HepG2 (cell line): ENCODE data around the gene TJP1. TPM values are rescaled to one million over a fixed set of nuclear protein-coding genes. Genes with fewer than 3 reads are reported as not detected.

Source experiments
- ATAC-seq: fragments of 200-7000 bp; cut with Tn5 transposase; 3 replicates; pipeline ENCODE4 v1.9.1; 2020; ENCODE audit warnings: mild to moderate bottlenecking, moderate library complexity
- BruUV-seq: library from RNA; stranded (reverse); fragments of 400-500 nt; replicated peaks from 2 replicates; lab custom pipeline; 2021; lab: Mats Ljungman, UMichigan
- CTCF ChIA-PET: fragments of 300-600 bp; formaldehyde crosslinking; extraction: SDS; loops from one replicate; lab custom pipeline; 2021; ENCODE audit warnings: low total read pairs, inconsistent platforms, low intra/inter-chr PET ratio; lab: Yijun Ruan, JAX
- POLR2A ChIA-PET: fragments of 350-600 bp; sonication (Branson Sonifier 250); formaldehyde crosslinking; loops from one replicate; lab custom pipeline; 2020; ENCODE audit warnings: antibody characterized with exemption, inconsistent platforms; lab: Yijun Ruan, JAX
- DNase-seq: peaks from one replicate; pipeline ENCODE4 v3.0.0-alpha.2; 2015; ENCODE audit warnings: low spot score
- FAIRE-seq: peaks from 3 replicates; lab custom pipeline; 2011; peaks lifted over from hg19 to GRCh38; lab: Jason Lieb, UNC
- H2AFZ ChIP-seq: one replicate; pipeline ENCODE4 v1.6.1; 2011; ENCODE audit warnings: low read length, inconsistent platforms
- H3K27ac ChIP-seq: fragments of 300-600 bp; 3 replicates; pipeline ENCODE4 v1.8.0; 2011; ENCODE audit warnings: mixed run types, mild to moderate bottlenecking, mixed read lengths, low read length, inconsistent platforms; ENCODE audit not compliant: insufficient read depth; ENCODE audit errors: extremely low read length
- H3K27me3 ChIP-seq, 2 experiments: fragments of 200-600 bp in 1 of 2; 2 replicates in 1 of 2; 3 replicates in 1 of 2; pipeline versions ENCODE4 v1.6.0 to v1.8.0; 2011; ENCODE audit warnings: low read length in 2 of 2, mild to moderate bottlenecking in 2 of 2, moderate library complexity in 2 of 2, inconsistent platforms in 1 of 2; ENCODE audit not compliant: insufficient read depth in 2 of 2, control insufficient read depth in 1 of 2
- H3K36me3 ChIP-seq, 2 experiments: fragments of 200-600 bp in 1 of 2; replicated peaks in 1 of 2; 2 replicates in 1 of 2; 3 replicates in 1 of 2; pipeline versions ENCODE4 v1.5.1 to v1.8.0; 2011; ENCODE audit warnings: low read length in 2 of 2, inconsistent platforms in 1 of 2; ENCODE audit not compliant: insufficient read depth in 2 of 2, control insufficient read depth in 1 of 2
- H3K4me1 ChIP-seq: 2 replicates; pipeline ENCODE4 v1.5.1; 2012; ENCODE audit warnings: low read length, inconsistent platforms; ENCODE audit not compliant: insufficient read depth
- H3K4me2 ChIP-seq: 2 replicates; pipeline ENCODE4 v1.6.0; 2011; ENCODE audit warnings: low read depth, low read length, inconsistent platforms
- H3K4me3 ChIP-seq, 3 experiments: fragments of 200-600 bp in 1 of 3; sonication (generic), shearing (Covaris generic) in 1 of 3; replicated peaks in 1 of 3; 2 replicates each; pipeline ENCODE4 v1.5.1; 2011 to 2016; ENCODE audit warnings: low read length in 3 of 3, inconsistent platforms in 2 of 3, low read depth in 2 of 3, mild to moderate bottlenecking in 2 of 3, control low read depth in 1 of 3, mixed read lengths in 1 of 3; ENCODE audit not compliant: insufficient read depth in 1 of 3
- H3K79me2 ChIP-seq: one replicate; pipeline ENCODE4 v1.6.1; 2011; ENCODE audit warnings: low read length, inconsistent platforms; ENCODE audit not compliant: insufficient read depth
- H3K9ac ChIP-seq: 2 replicates; pipeline ENCODE4 v1.6.0; 2011; ENCODE audit warnings: mild to moderate bottlenecking, low read depth, low read length, inconsistent platforms; ENCODE audit not compliant: insufficient read depth
- H3K9me3 ChIP-seq: 2 replicates; pipeline ENCODE4 v1.5.1; 2012; ENCODE audit warnings: mild to moderate bottlenecking, low read length
- H4K20me1 ChIP-seq: 2 replicates; pipeline ENCODE4 v1.6.0; 2011; ENCODE audit warnings: inconsistent platforms, mild to moderate bottlenecking, low read length, moderate library complexity; ENCODE audit not compliant: insufficient read depth
- AKAP8 ChIP-seq: sonication (generic); formaldehyde crosslinking; IDR thresholded peaks from 2 replicates; pipeline ENCODE4 v1.5.1; 2020; ENCODE audit warnings: mild to moderate bottlenecking, missing genetic modification reagents
- HNRNPL ChIP-seq: fragments of 200-400 bp; formaldehyde crosslinking; IDR thresholded peaks from 2 replicates; pipeline ENCODE4 v1.6.1; 2017; ENCODE audit warnings: mild to moderate bottlenecking, low read depth, low read length
- ZNF747 ChIP-seq: sonication (generic); formaldehyde crosslinking; IDR thresholded peaks from 2 replicates; pipeline ENCODE4 v1.8.1; 2023; ENCODE audit warnings: missing genetic modification reagents, mild to moderate bottlenecking, borderline replicate concordance
- ZNF780A ChIP-seq: sonication (generic); formaldehyde crosslinking; IDR thresholded peaks from 2 replicates; pipeline ENCODE4 v1.8.0; 2022; ENCODE audit warnings: mild to moderate bottlenecking, missing genetic modification reagents, moderate library complexity
- whole genome bisulfite sequencing: methylation state at CpG from one replicate; pipeline ENCODE4 v1.1.6; 2017; ENCODE audit warnings: low lambda C conversion rate; 5-methylcytosine and 5-hydroxymethylcytosine counted together
- in situ Hi-C: cut with HindIII; loops from 2 replicates; pipeline ENCODE4 v1.10.0; 2017; ENCODE audit warnings: low pct_unique_long_range_greater_than_20kb; ENCODE audit not compliant: extremely low pct_ligation_motif_present
- intact Hi-C: fragments of 100-400 bp; cut with micrococcal nuclease; formaldehyde crosslinking; loops from one replicate; pipeline ENCODE4 v1.10.0; 2022; ENCODE audit not compliant: unreplicated experiment
- polyA plus RNA-seq, 8 experiments: library from polyadenylated mRNA; depleted of rRNA in 3 of 8; stranded (reverse) in 7 of 8; unstranded in 1 of 8; fragments of >200 nt; fragmentation: Illumina TruSeq in 4 of 8; extraction: Trizol in 4 of 8; gene quantifications; 2 replicates each; pipeline versions ENCODE4 v1.2.1 to v1.2.3, GENCODE V29; 2011 to 2016; ENCODE audit warnings: low read depth in 4 of 8, missing spikeins in 1 of 8, mixed read lengths in 1 of 8; ENCODE audit not compliant: insufficient read depth in 1 of 8
- total RNA-seq, 5 experiments: library from RNA; depleted of rRNA; stranded (reverse); fragments of >200 nt; fragmentation: Illumina TruSeq; extraction: Trizol; gene quantifications; 2 replicates each; pipeline ENCODE4 v1.2.3, GENCODE V29; 2016; ENCODE audit warnings: low read depth in 1 of 5
- TF ChIP-seq, protein P1 (sequence below): sonication (generic); formaldehyde crosslinking; IDR thresholded peaks from 2 replicates; pipeline ENCODE4 v1.5.1; 2020; ENCODE audit warnings: mild to moderate bottlenecking, missing genetic modification reagents, moderate library complexity
- TF ChIP-seq, protein P2 (sequence below): IDR thresholded peaks from 2 replicates; pipeline ENCODE4 v1.6.1; 2016; ENCODE audit warnings: mild to moderate bottlenecking
- TF ChIP-seq, protein P3 (sequence below): sonication (generic); formaldehyde crosslinking; IDR thresholded peaks from 2 replicates; pipeline ENCODE4 v1.8.1; 2023; ENCODE audit warnings: mild to moderate bottlenecking, inconsistent platforms, moderate library complexity, missing genetic modification reagents, borderline replicate concordance

TJP1 gene
- total and polyA plus RNA-seq, 2 of the 13 experiments (the other 11 are each of a cell fraction or from before 2014, with no cell fraction given): 25.9 to 27.1 TPM

DNA sequence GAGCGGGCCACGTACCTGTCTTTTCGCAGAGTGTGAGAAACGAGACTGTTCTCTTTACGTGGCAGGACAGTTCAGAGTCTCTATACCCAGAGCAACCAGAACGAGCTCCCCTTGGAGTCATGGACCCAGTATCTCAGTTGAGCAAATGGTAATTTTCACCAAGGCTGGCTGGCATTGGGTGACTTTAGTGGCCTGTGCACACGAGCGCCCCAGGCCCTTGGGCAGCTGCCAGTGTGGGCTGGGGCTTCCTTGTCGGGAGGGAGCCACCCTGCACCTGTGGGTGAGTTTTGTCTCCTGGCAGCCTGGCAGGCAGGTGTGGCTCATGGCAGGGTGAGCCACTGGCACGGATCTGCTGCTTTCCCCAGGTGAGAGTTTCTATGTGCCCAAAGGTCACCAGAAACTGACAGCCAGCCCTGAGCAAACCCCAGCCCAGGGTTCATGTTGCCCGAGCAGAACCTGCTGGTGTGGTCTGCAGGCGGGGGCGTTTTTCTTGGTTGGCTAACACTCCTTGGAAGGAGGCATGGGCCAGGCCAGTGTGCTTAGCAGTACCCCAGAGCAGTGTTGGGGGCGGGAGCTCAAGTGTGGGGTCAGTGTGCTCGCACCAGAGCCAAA is 135.0 kb downstream of the TJP1 start:
- Histone ChIP-seq H3K27me3 (no peaks in the 10 kb centered on the region), H3K4me1 (peaks cover 22% of the 10 kb centered on the region), H3K9me3 (no peaks in the 10 kb centered on the region), H3K4me2 (peak overlapping the region; percentile 71), H3K36me3 (no peaks in the 10 kb centered on the region), H2AFZ (no peak overlapping the region), H3K4me3 (peak overlapping the region in 1 of 3 experiments; percentile 28; a peak in 1 of 6 replicates), H3K79me2 (no peaks in the 10 kb centered on the region), H4K20me1 (no peaks in the 10 kb centered on the region), H3K27ac (no peak overlapping the region), H3K9ac (no peak overlapping the region)
- 100% methylated on average over 1 of the region's 15 CpGs for WGBS
- intact Hi-C loops (no loop called here), in situ Hi-C loops (no loop called here)
- ATAC-seq (peak; percentile 51), FAIRE-seq (no peak), DNase-seq (no peak)
- POLR2A ChIA-PET: no interaction called here
- TF ChIP-seq, protein P1, sequence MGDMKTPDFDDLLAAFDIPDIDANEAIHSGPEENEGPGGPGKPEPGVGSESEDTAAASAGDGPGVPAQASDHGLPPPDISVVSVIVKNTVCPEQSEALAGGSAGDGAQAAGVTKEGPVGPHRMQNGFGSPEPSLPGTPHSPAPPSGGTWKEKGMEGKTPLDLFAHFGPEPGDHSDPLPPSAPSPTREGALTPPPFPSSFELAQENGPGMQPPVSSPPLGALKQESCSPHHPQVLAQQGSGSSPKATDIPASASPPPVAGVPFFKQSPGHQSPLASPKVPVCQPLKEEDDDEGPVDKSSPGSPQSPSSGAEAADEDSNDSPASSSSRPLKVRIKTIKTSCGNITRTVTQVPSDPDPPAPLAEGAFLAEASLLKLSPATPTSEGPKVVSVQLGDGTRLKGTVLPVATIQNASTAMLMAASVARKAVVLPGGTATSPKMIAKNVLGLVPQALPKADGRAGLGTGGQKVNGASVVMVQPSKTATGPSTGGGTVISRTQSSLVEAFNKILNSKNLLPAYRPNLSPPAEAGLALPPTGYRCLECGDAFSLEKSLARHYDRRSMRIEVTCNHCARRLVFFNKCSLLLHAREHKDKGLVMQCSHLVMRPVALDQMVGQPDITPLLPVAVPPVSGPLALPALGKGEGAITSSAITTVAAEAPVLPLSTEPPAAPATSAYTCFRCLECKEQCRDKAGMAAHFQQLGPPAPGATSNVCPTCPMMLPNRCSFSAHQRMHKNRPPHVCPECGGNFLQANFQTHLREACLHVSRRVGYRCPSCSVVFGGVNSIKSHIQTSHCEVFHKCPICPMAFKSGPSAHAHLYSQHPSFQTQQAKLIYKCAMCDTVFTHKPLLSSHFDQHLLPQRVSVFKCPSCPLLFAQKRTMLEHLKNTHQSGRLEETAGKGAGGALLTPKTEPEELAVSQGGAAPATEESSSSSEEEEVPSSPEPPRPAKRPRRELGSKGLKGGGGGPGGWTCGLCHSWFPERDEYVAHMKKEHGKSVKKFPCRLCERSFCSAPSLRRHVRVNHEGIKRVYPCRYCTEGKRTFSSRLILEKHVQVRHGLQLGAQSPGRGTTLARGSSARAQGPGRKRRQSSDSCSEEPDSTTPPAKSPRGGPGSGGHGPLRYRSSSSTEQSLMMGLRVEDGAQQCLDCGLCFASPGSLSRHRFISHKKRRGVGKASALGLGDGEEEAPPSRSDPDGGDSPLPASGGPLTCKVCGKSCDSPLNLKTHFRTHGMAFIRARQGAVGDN (CRISPR knock-in tag): peak; percentile 23; the same call in 1 of the 2 replicates
- TF ChIP-seq AKAP8 (CRISPR knock-in tag): no peak
- TF ChIP-seq, protein P2, sequence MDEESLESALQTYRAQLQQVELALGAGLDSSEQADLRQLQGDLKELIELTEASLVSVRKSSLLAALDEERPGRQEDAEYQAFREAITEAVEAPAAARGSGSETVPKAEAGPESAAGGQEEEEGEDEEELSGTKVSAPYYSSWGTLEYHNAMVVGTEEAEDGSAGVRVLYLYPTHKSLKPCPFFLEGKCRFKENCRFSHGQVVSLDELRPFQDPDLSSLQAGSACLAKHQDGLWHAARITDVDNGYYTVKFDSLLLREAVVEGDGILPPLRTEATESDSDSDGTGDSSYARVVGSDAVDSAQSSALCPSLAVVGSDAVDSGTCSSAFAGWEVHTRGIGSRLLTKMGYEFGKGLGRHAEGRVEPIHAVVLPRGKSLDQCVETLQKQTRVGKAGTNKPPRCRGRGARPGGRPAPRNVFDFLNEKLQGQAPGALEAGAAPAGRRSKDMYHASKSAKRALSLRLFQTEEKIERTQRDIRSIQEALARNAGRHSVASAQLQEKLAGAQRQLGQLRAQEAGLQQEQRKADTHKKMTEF (CRISPR knock-in tag): no peak
- no peak for TF ChIP-seq ZNF747 (CRISPR knock-in tag)
- TF ChIP-seq ZNF780A: no peak
- peak; percentile 72; the same call in 1 of the 2 replicates for TF ChIP-seq HNRNPL
- TF ChIP-seq, protein P3, sequence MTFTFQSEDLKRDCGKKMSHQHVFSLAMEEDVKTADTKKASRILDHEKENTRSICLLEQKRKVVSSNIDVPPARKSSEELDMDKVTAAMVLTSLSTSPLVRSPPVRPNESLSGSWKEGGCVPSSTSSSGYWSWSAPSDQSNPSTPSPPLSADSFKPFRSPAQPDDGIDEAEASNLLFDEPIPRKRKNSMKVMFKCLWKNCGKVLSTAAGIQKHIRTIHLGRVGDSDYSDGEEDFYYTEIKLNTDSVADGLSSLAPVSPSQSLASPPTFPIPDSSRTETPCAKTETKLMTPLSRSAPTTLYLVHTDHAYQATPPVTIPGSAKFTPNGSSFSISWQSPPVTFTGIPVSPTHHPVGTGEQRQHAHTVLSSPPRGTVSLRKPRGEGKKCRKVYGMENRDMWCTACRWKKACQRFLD (CRISPR knock-in tag): no peak
- CTCF ChIA-PET: no interaction called here
- no TSS peak for BruUV-seq
